Sigmoid colon (tissue), 7 donors: ENCODE data around the gene CDC42EP2. TPM values are rescaled to one million over a fixed set of nuclear protein-coding genes. Genes with fewer than 3 reads are reported as not detected.
A peak's percentile ranks its signal among the peaks of the same experiment; 100 is the strongest.

ENCODE experiments used
- DNase-seq: peaks from one replicate; pipeline ENCODE4 v3.0.0-alpha.2; 2019
- H3K27ac ChIP-seq, 4 donors: fragments of 200-600 bp; sonication (generic); one replicate each; pipeline ENCODE4 v1.5.1; 2016 to 2019; ENCODE audit warnings: mild to moderate bottlenecking in 1 of 4
- H3K27me3 ChIP-seq, 3 donors: fragments of 200-600 bp; sonication (generic); one replicate each; pipeline ENCODE4 v1.5.1; 2019; ENCODE audit warnings: mild to moderate bottlenecking in 1 of 3
- H3K36me3 ChIP-seq, 4 donors: fragments of 200-600 bp; sonication (generic); one replicate each; pipeline ENCODE4 v1.5.1; 2016 to 2019
- H3K4me1 ChIP-seq, 4 donors: fragments of 200-600 bp; sonication (generic); one replicate each; pipeline ENCODE4 v1.5.1; 2017 to 2019
- H3K4me3 ChIP-seq, 4 donors: fragments of 200-600 bp; sonication (generic); one replicate each; pipeline ENCODE4 v1.5.1; 2017 to 2019; ENCODE audit warnings: mild to moderate bottlenecking in 2 of 4, moderate library complexity in 1 of 4
- H3K9me3 ChIP-seq, 4 donors: fragments of 200-600 bp in 3 of 4; sonication (generic) in 3 of 4; one replicate each; pipeline versions ENCODE4 v1.5.1 to v1.6.1; 2013 to 2019
- EP300 ChIP-seq, 4 donors: sonication (generic); formaldehyde crosslinking; IDR thresholded peaks; one replicate each; pipeline ENCODE4 v1.6.1; 2017; ENCODE audit warnings: antibody characterized with exemption in 4 of 4
- POLR2A ChIP-seq, 2 donors: fragments of 450-650 bp; IDR thresholded peaks; one replicate each; pipeline ENCODE4 v1.6.1; 2016; ENCODE audit warnings: antibody characterized with exemption in 2 of 2, mild to moderate bottlenecking in 2 of 2, moderate library complexity in 2 of 2
- POLR2AphosphoS5 ChIP-seq, 4 donors: sonication (generic); formaldehyde crosslinking; IDR thresholded peaks; one replicate each; pipeline ENCODE4 v1.6.1; 2017; ENCODE audit warnings: antibody characterized with exemption in 4 of 4
- WGBS, 2 donors: extraction: QIAGEN DNeasy Blood & Tissue Kit; methylation state at CpG; one replicate each; pipeline ENCODE4 v1.1.7; 2013; 5-methylcytosine and 5-hydroxymethylcytosine counted together
- intact Hi-C: fragments of 100-400 bp; cut with DNase I; formaldehyde crosslinking; loops from one replicate; pipeline ENCODE4 v1.15.1; 2023
- polyA plus RNA-seq, 3 donors: library from polyadenylated mRNA; stranded (reverse); fragments of 200-250 nt; gene quantifications; one replicate each; pipeline ENCODE4 v1.2.3, GENCODE V29; 2013
- total RNA-seq, 4 donors: library from RNA; depleted of rRNA; stranded (reverse); fragments of >200 nt; gene quantifications; one replicate each; pipeline ENCODE4 v1.1.0, GENCODE V29; 2016
- TF ChIP-seq, protein P1 (sequence below), 4 experiments: fragments of 450-650 bp in 3 of 4; fragments of 200-600 bp in 1 of 4; IDR thresholded peaks; one replicate each; pipeline ENCODE4 v1.5.1; 2016 to 2019; ENCODE audit warnings: antibody characterized with exemption in 4 of 4, mild to moderate bottlenecking in 3 of 4, moderate library complexity in 2 of 4
- donor health status: healthy with polysubstance abuse.
- donor health status: Bipolar disorder and iron deficiency.
- donor health status: healthy.

CDC42EP2 gene
- total and polyA plus RNA-seq, 7 donors = 8.8 to 29.1 (median 14.4) TPM

DNA sequence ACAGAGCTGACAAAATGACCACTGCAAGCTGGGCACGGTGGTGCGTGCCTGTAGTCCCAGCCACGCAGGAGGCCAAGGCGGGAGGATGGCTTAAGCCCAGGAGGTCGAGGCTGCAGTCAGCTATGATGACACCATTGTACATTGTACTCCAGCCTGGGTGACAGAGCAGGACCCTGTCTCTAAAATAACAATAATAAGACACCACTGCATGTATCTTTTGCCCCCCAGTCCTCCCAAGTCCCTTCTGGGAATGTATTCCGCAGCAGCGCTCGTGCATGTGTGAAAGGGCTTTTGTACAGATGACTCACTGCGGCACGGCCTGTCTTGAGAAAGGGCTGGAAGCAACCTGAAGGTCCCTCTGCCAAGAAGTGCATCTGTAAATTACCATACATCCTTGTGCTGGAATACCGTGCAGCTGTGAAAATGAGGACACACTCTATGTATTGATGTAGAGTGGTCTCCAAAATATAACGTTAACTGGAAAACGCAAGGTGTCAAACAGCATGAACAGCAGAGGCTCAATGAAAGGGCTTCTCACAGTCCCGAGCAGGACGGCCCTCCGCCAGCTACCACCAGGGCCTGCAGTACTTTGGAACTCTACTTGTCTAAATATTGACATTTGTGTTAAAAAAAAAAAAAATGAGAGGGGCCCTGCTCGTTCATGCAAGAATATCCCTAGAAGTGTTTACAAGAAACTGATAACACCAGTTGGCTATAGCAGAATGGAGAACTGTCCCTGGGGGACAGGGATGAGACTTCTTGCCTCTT lies 9.0 kb upstream of the CDC42EP2 start:
- WGBS, 2 donors = 26 to 70% methylated on average over 17 of the region's 17 CpGs
- TF ChIP-seq POLR2AphosphoS5 (IDR thresholded peaks at IDR 0.05) (peak in 1 of 4 donors; percentile 66), EP300 (IDR thresholded peaks at IDR 0.05) (peak in 1 of 4 donors; percentile 66), POLR2A (IDR thresholded peaks at IDR 0.05) (no peak)
- peaks cover 0 to 66% (median 61%) of the 10 kb centered on the region in 4 donors for H3K4me1 ChIP-seq

DNA sequence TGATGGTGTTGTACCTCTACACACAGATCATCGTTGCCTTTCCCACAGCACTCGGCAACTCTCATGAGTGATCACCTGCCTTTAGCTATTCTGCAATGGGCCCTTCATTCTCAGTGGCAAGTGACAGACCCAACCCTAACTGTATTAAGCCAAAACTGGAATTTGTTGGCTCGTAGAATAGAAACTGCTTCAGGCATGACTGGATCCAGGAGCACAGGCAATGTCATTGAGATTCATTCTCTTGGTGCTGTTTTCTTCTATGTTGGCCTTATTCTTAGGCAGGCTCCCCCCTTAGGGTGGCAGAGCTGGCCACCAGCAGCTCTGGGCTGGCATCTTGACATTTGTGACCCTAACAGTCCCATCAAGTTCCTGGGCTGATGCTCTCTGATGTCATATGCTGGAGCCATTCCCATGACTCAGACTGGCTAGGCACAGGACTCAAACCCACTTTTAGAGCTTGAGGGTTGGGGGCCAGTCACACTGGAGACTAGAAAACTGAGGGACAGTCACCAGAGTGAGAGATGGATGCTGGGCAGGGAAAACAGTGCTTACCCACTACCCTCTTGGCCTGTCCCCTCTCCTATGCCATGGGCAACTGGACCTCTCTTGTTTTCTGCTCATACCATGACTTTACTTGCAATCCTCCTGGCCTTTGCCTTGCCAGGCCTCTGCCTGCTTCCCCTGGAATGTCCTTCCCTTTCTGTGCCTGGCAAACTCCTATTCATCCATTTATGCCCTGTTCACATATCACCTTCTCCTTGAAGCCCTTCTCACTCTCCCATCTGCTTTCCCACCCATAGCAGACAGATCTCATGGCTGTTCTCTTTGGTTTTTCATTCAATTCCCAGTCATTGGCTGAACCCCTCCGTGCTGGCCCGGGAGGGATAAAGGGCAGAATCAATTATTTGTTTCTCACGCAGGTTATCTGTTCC lies 7.1 kb upstream of the CDC42EP2 start:
- no peak for DNase-seq
- Histone ChIP-seq H3K27me3 (no peaks in the 10 kb centered on the region), H3K4me3 (no peak overlapping the region), H3K4me1 (peaks cover 0 to 64% (median 62%) of the 10 kb centered on the region in 4 donors), H3K9me3 (no peaks in the 10 kb centered on the region), H3K27ac (peak overlapping the region in 2 of 4 donors; percentile 83 to 85), H3K36me3 (no peaks in the 10 kb centered on the region)
- WGBS, 2 donors = 87 to 90% methylated on average over 6 of the region's 6 CpGs
- TF ChIP-seq EP300 (IDR thresholded peaks at IDR 0.05) (no peak), POLR2AphosphoS5 (IDR thresholded peaks at IDR 0.05) (no peak)
- TF ChIP-seq, protein P1, sequence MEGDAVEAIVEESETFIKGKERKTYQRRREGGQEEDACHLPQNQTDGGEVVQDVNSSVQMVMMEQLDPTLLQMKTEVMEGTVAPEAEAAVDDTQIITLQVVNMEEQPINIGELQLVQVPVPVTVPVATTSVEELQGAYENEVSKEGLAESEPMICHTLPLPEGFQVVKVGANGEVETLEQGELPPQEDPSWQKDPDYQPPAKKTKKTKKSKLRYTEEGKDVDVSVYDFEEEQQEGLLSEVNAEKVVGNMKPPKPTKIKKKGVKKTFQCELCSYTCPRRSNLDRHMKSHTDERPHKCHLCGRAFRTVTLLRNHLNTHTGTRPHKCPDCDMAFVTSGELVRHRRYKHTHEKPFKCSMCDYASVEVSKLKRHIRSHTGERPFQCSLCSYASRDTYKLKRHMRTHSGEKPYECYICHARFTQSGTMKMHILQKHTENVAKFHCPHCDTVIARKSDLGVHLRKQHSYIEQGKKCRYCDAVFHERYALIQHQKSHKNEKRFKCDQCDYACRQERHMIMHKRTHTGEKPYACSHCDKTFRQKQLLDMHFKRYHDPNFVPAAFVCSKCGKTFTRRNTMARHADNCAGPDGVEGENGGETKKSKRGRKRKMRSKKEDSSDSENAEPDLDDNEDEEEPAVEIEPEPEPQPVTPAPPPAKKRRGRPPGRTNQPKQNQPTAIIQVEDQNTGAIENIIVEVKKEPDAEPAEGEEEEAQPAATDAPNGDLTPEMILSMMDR (IDR thresholded peaks at IDR 0.05) = no peak
- intact Hi-C loops = no loop called here

More for the DNA sequence above, 9.0 kb upstream of the CDC42EP2 start:
- Histone ChIP-seq H3K36me3 (no peaks in the 10 kb centered on the region), H3K27me3 (no peaks in the 10 kb centered on the region), H3K4me3 (no peak overlapping the region), H3K9me3 (no peaks in the 10 kb centered on the region), H3K27ac (peak overlapping the region; percentile 68 to 85 (median 77))
- peak; percentile 90 for DNase-seq
- intact Hi-C loops = no loop called here

DNA sequence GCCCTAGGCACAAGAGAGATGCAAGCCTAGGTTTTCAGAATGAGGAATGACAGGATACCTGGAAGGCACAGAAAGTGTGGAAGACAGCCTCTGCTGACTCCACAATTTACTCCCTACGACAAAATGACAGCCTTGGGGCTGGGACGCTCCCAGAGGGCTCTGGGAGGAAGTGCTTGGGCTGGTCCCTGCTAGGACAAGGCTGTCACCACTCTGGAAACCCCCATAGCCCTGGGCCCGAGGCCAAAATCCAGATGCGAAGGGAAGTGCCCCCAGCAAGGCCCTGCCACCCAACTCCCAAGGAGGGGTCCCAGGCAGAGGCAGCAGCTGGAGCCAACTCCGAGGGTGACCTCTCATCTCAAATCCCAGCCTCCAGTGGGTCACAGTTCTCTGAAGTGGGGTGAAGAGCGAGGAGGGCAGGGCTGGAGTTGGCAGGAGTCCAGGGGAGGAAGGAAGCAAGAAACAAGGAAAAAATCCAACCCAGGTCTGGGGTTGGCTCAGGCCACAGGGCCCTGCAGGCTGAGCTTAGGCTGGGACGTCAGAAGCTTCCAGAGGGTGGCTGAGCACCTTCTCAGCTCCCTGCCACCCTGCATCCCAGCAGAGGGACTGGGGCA lies 6.3 kb upstream of the CDC42EP2 start:
- TF ChIP-seq POLR2AphosphoS5 (IDR thresholded peaks at IDR 0.05) = no peak
- TF ChIP-seq, protein P1 (IDR thresholded peaks at IDR 0.05) = no peak
- TF ChIP-seq EP300 (IDR thresholded peaks at IDR 0.05) = no peak
- TF ChIP-seq POLR2A (IDR thresholded peaks at IDR 0.05) = no peak
- H3K4me1 ChIP-seq = peaks cover 0 to 69% (median 65%) of the 10 kb centered on the region in 4 donors
- intact Hi-C loops = no loop called here
- DNase-seq = no peak
- H3K27me3 ChIP-seq = no peaks in the 10 kb centered on the region
- H3K36me3 ChIP-seq = no peaks in the 10 kb centered on the region
- peak overlapping the region in 3 of 4 donors; percentile 27 to 51 (median 32) for H3K27ac ChIP-seq
- no peak overlapping the region for H3K4me3 ChIP-seq
- 8 to 28% methylated on average over 7 of the region's 7 CpGs for WGBS, 2 donors
- H3K9me3 ChIP-seq = no peaks in the 10 kb centered on the region

DNA sequence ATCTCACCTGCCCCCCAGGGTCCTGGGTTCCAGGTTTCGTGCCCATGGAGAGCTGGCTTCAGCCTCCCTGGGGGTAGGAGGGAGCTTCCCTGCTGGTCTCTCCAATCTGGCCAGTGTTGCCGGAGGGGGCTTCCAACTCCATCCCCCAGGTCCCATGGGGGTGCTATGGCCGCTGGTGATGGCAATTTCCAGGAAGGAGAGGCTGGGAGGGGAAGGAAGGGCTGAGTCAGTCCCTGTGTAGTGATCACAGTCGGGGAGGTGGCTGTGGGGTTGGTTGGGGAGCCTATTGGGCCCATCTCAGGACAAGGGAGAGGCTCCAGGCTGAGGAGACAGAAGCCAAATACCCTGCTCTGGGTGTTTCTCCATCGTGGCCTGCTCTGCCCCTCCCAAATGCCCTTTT lies 5.7 kb upstream of the CDC42EP2 start:
- H3K4me1 ChIP-seq = peaks cover 0 to 75% (median 71%) of the 10 kb centered on the region in 4 donors
- peak overlapping the region in 2 of 4 donors; percentile 27 to 51 for H3K27ac ChIP-seq
- H3K36me3 ChIP-seq = no peaks in the 10 kb centered on the region
- intact Hi-C loops = no loop called here
- no peaks in the 10 kb centered on the region for H3K27me3 ChIP-seq
- WGBS, 2 donors = 59 to 65% methylated on average over 5 of the region's 5 CpGs
- no peaks in the 10 kb centered on the region for H3K9me3 ChIP-seq
- TF ChIP-seq, protein P1 (IDR thresholded peaks at IDR 0.05) = no peak
- peak in 1 of 4 donors; percentile 16 for TF ChIP-seq POLR2AphosphoS5 (IDR thresholded peaks at IDR 0.05)
- no peak overlapping the region for H3K4me3 ChIP-seq
- no peak for DNase-seq
